Vagina (tissue), 2 donors: ENCODE data around the gene ZNF503. TPM values are rescaled to one million over a fixed set of nuclear protein-coding genes. Genes with fewer than 3 reads are reported as not detected.

Source experiments
- DNase-seq, 2 donors: peaks; one replicate each; pipeline ENCODE4 v3.0.0-alpha.2; 2017; ENCODE audit errors: extremely low spot score in 2 of 2
- H3K27ac ChIP-seq: fragments of 200-600 bp; sonication (generic); one replicate; pipeline ENCODE4 v1.5.1; 2019
- H3K27me3 ChIP-seq: fragments of 200-600 bp; sonication (generic); one replicate; pipeline ENCODE4 v1.5.1; 2019
- H3K36me3 ChIP-seq, 2 donors: fragments of 200-600 bp; sonication (generic); one replicate each; pipeline ENCODE4 v1.5.1; 2017 to 2019
- H3K4me1 ChIP-seq: fragments of 200-600 bp; sonication (generic); one replicate; pipeline ENCODE4 v1.5.1; 2019
- H3K4me3 ChIP-seq, 2 donors: fragments of 200-600 bp; sonication (generic); 1 replicate in 1 of 2; 2 replicates in 1 of 2; pipeline ENCODE4 v1.5.1; 2016 to 2019
- H3K9me3 ChIP-seq: fragments of 200-600 bp; sonication (generic); one replicate; pipeline ENCODE4 v1.5.1; 2019
- CTCF ChIP-seq, 3 experiments: fragments of 450-650 bp in 2 of 3; fragments of 200-600 bp in 1 of 3; sonication (generic) in 1 of 3; IDR thresholded peaks; one replicate each; pipeline ENCODE4 v1.5.1; 2017 to 2019; ENCODE audit warnings: antibody characterized with exemption in 3 of 3, mild to moderate bottlenecking in 2 of 3, moderate library complexity in 2 of 3
- POLR2A ChIP-seq, 2 donors: fragments of 450-650 bp; IDR thresholded peaks; one replicate each; pipeline ENCODE4 v1.6.1; 2017; ENCODE audit warnings: antibody characterized with exemption in 2 of 2, mild to moderate bottlenecking in 2 of 2, moderate library complexity in 2 of 2
- POLR2AphosphoS5 ChIP-seq, 2 donors: sonication (generic); formaldehyde crosslinking; IDR thresholded peaks; one replicate each; pipeline ENCODE4 v1.9.0; 2017; ENCODE audit warnings: antibody characterized with exemption in 2 of 2, mild to moderate bottlenecking in 2 of 2, low read depth in 1 of 2; ENCODE audit not compliant: insufficient read depth in 1 of 2
- intact Hi-C: fragments of 100-400 bp; cut with DNase I; formaldehyde crosslinking; loops from one replicate; pipeline ENCODE4 v1.15.1; 2023
- total RNA-seq: library from RNA; depleted of rRNA; stranded (reverse); fragments of >200 nt; gene quantifications from one replicate; pipeline ENCODE4 v1.2.3, GENCODE V29; 2016

Gene ZNF503
- total RNA-seq, 1 donor from 2014 or later, result 24.6 TPM

GRCh38 chr10:75358835-75359421 lies 42.6 kb downstream of the ZNF503 start:
- Histone ChIP-seq H3K36me3 (no peaks in the 10 kb centered on the region), H3K9me3 (peaks cover 6% of the 10 kb centered on the region), H3K4me1 (no peaks in the 10 kb centered on the region), H3K27me3 (no peaks in the 10 kb centered on the region), H3K4me3 (no peak overlapping the region), H3K27ac (no peak overlapping the region)
- no peak for TF ChIP-seq POLR2AphosphoS5 (IDR thresholded peaks at IDR 0.05; ENCODE audit: insufficient read depth in 1 of 2, low read depth in 1 of 2)
- TF ChIP-seq POLR2A (IDR thresholded peaks at IDR 0.05), result no peak
- TF ChIP-seq CTCF (IDR thresholded peaks at IDR 0.05), result no peak
- no peak for DNase-seq
- intact Hi-C loops, result no loop called here

DNA sequence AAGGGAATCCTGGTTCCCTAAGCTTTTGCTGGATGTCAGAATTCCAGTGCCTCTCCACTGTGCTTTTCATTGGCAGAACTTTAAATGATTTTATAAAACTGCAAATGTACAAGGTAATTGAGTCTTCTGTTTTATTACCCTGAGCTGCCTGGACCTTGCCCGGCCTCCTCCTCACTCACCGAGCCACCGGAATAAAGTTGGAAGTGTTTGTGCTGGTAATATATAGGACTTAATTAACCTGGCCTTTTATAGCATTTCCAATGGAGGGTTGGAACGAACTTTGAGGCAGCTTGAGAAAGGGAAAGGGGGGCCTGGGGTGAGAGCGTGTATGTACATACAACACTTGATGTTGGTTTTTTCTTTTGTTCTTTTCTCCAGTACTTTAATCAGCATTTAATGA lies 43.4 kb downstream of the ZNF503 start:
- no peaks in the 10 kb centered on the region for H3K4me1 ChIP-seq
- TF ChIP-seq CTCF (IDR thresholded peaks at IDR 0.05) (no peak), POLR2A (IDR thresholded peaks at IDR 0.05) (no peak), POLR2AphosphoS5 (IDR thresholded peaks at IDR 0.05; ENCODE audit: insufficient read depth in 1 of 2, low read depth in 1 of 2) (no peak)
- no peaks in the 10 kb centered on the region for H3K27me3 ChIP-seq
- peaks cover 6% of the 10 kb centered on the region for H3K9me3 ChIP-seq
- no peak overlapping the region for H3K27ac ChIP-seq
- intact Hi-C loops, result no loop called here
- H3K4me3 ChIP-seq, result no peak overlapping the region
- no peak for DNase-seq
- no peaks in the 10 kb centered on the region for H3K36me3 ChIP-seq

GRCh38 chr10:75357500-75357899 lies 44.1 kb downstream of the ZNF503 start:
- Histone ChIP-seq H3K36me3 (no peaks in the 10 kb centered on the region), H3K4me1 (no peaks in the 10 kb centered on the region), H3K27me3 (no peaks in the 10 kb centered on the region), H3K27ac (no peak overlapping the region), H3K9me3 (peaks cover 6% of the 10 kb centered on the region), H3K4me3 (no peak overlapping the region)
- DNase-seq, result no peak
- intact Hi-C loops, result no loop called here
- TF ChIP-seq CTCF (IDR thresholded peaks at IDR 0.05) (no peak), POLR2AphosphoS5 (IDR thresholded peaks at IDR 0.05; ENCODE audit: insufficient read depth in 1 of 2, low read depth in 1 of 2) (no peak), POLR2A (IDR thresholded peaks at IDR 0.05) (no peak)

- Histone ChIP-seq H3K27ac (no peak overlapping the region), H3K4me1 (no peaks in the 10 kb centered on the region), H3K9me3 (peaks cover 6% of the 10 kb centered on the region), H3K27me3 (no peaks in the 10 kb centered on the region), H3K4me3 (no peak overlapping the region), H3K36me3 (no peaks in the 10 kb centered on the region)
- DNase-seq, result no peak
- intact Hi-C loops, result no loop called here
- TF ChIP-seq POLR2A (IDR thresholded peaks at IDR 0.05) (no peak), POLR2AphosphoS5 (IDR thresholded peaks at IDR 0.05; ENCODE audit: insufficient read depth in 1 of 2, low read depth in 1 of 2) (no peak), CTCF (IDR thresholded peaks at IDR 0.05) (no peak)
Observed at GRCh38 chr10:75356484-75356883, 45.1 kb downstream of the ZNF503 start.

GRCh38 chr10:75355706-75356105 lies 45.9 kb downstream of the ZNF503 start:
- no peaks in the 10 kb centered on the region for H3K36me3 ChIP-seq
- H3K4me1 ChIP-seq, result no peaks in the 10 kb centered on the region
- no peak for DNase-seq
- no peak overlapping the region for H3K4me3 ChIP-seq
- no peak overlapping the region for H3K27ac ChIP-seq
- no peaks in the 10 kb centered on the region for H3K27me3 ChIP-seq
- no peak for TF ChIP-seq POLR2A (IDR thresholded peaks at IDR 0.05)
- no peak for TF ChIP-seq CTCF (IDR thresholded peaks at IDR 0.05)
- no peak for TF ChIP-seq POLR2AphosphoS5 (IDR thresholded peaks at IDR 0.05; ENCODE audit: insufficient read depth in 1 of 2, low read depth in 1 of 2)
- intact Hi-C loops, result no loop called here
- H3K9me3 ChIP-seq, result peaks cover 6% of the 10 kb centered on the region
